Peyer's patch (tissue), 4 donors: Measurements from ENCODE around the gene MCRIP1.

Experiments used
- CTCF ChIP-seq, 6 experiments: fragments of 450-650 bp in 4 of 6; fragments of 200-600 bp in 2 of 6; sonication (generic) in 1 of 6; IDR thresholded peaks; one replicate each; pipeline ENCODE4 v1.5.1; 2017 to 2019; ENCODE audit warnings: antibody characterized with exemption in 6 of 6, mild to moderate bottlenecking in 3 of 6, moderate library complexity in 1 of 6
- POLR2A ChIP-seq, 2 donors: fragments of 450-650 bp; IDR thresholded peaks; one replicate each; pipeline ENCODE4 v1.5.1; 2017; ENCODE audit warnings: antibody characterized with exemption in 2 of 2, mild to moderate bottlenecking in 2 of 2, moderate library complexity in 2 of 2

- TF ChIP-seq CTCF (IDR thresholded peaks at IDR 0.05) (no peak), POLR2A (IDR thresholded peaks at IDR 0.05) (no peak)
Observed at GRCh38 chr17:81877569-81877968, 44.5 kb upstream of the MCRIP1 start.
